ENCODE results near the gene IDE. TPM values are rescaled to one million over a fixed set of nuclear protein-coding genes. Genes with fewer than 3 reads are reported as not detected.

The IDE gene
- total and polyA plus RNA-seq, 8 donors: 6.9 to 62.4 (median 18.1) TPM

DNA sequence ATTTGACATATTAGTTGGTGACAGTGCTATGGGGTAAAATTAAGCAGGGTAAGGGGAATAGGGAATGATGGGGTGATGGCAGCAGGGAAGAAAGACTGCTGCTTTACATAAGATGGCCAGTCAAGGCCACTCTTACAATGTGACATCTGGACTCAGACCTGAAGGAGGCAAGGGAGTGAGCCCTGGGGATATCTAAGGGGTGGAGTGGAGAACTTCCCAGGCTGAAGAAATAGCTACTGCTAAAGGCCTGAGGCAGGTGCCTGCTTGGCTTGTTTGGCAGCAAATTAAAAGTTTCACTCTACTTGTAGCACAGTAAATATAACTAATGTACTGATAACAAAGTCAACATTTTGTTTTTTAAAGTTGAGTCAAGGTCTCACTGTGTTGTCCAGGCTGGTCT is 93.5 kb downstream of the IDE start:
- peaks cover 3 to 94% (median 89%) of the 10 kb centered on the region in 4 donors for H3K36me3 ChIP-seq
- DNase-seq: peak in 1 of 2 donors; percentile 2
- H3K4me3 ChIP-seq: no peak overlapping the region
- no peaks in the 10 kb centered on the region for H3K27me3 ChIP-seq
- TF ChIP-seq EP300 (IDR thresholded peaks at IDR 0.05): no peak
- TF ChIP-seq POLR2AphosphoS5 (IDR thresholded peaks at IDR 0.05): no peak
- intact Hi-C loops (cut with DNase I; ENCODE audit: low total_unique reads): no loop called here
- H3K9me3 ChIP-seq: no peaks in the 10 kb centered on the region
- H3K27ac ChIP-seq: no peak overlapping the region
- no peaks in the 10 kb centered on the region for H3K4me1 ChIP-seq

DNA sequence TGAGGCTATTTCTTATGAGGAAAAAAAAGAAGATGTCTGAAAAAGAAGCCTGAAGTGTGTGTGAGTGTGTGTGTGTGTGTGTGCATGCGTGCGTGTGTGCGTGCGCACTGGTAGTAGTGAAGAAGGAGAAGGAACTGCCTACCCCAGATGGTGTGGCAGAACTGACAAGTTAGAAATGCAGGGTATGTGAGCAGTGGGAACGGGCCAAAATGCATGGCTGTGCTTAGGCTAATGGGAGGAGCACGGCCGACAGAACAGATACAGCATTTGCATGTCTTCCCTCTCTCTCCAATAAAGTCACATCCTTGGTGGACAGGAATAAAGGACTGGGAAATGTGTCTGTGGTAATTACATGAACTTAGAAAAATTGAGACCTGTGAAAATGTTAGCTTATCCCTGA is 94.3 kb downstream of the IDE start:
- no peaks in the 10 kb centered on the region for H3K27me3 ChIP-seq
- H3K36me3 ChIP-seq: peaks cover 7 to 94% (median 89%) of the 10 kb centered on the region in 4 donors
- H3K4me3 ChIP-seq: no peak overlapping the region
- TF ChIP-seq POLR2AphosphoS5 (IDR thresholded peaks at IDR 0.05): no peak
- no peak for TF ChIP-seq POLR2A (IDR thresholded peaks at IDR 0.05)
- no peak for TF ChIP-seq EP300 (IDR thresholded peaks at IDR 0.05)
- TF ChIP-seq, protein P1, sequence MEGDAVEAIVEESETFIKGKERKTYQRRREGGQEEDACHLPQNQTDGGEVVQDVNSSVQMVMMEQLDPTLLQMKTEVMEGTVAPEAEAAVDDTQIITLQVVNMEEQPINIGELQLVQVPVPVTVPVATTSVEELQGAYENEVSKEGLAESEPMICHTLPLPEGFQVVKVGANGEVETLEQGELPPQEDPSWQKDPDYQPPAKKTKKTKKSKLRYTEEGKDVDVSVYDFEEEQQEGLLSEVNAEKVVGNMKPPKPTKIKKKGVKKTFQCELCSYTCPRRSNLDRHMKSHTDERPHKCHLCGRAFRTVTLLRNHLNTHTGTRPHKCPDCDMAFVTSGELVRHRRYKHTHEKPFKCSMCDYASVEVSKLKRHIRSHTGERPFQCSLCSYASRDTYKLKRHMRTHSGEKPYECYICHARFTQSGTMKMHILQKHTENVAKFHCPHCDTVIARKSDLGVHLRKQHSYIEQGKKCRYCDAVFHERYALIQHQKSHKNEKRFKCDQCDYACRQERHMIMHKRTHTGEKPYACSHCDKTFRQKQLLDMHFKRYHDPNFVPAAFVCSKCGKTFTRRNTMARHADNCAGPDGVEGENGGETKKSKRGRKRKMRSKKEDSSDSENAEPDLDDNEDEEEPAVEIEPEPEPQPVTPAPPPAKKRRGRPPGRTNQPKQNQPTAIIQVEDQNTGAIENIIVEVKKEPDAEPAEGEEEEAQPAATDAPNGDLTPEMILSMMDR (IDR thresholded peaks at IDR 0.05): no peak
- no peak for DNase-seq
- H3K27ac ChIP-seq: no peak overlapping the region
- WGBS, 5 donors: 82 to 94% (median 92%) methylated on average over 7 of the region's 7 CpGs
- intact Hi-C loops (cut with DNase I; ENCODE audit: low total_unique reads): no loop called here
- H3K9me3 ChIP-seq: no peaks in the 10 kb centered on the region
- H3K4me1 ChIP-seq: no peaks in the 10 kb centered on the region

DNA sequence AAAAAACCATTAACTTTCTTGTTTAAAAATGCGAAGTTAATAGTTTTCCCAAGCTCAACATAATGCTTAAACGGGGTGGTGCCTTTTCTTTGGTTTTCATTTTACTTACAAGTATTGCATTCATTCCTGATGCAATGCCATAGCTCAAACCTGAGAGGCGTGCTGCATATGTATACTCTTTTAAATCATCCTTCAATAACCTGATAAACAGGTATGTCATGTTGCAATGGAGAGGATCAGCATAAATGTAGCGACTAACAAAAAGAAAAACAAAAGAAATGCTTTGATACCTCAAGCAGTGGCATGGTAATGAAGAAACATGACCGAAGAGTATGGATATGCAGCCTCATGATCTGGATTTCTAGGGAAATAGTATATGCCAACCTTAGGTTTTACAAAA is 95.4 kb downstream of the IDE start:
- Histone ChIP-seq H3K4me1 (no peaks in the 10 kb centered on the region), H3K9me3 (no peaks in the 10 kb centered on the region), H3K4me3 (no peak overlapping the region), H3K36me3 (peaks cover 7 to 93% (median 88%) of the 10 kb centered on the region in 4 donors), H3K27me3 (no peaks in the 10 kb centered on the region), H3K27ac (no peak overlapping the region)
- intact Hi-C loops (cut with DNase I; ENCODE audit: low total_unique reads): no loop called here
- WGBS, 5 donors: 94 to 97% (median 95%) methylated on average over 5 of the region's 5 CpGs
- no peak for DNase-seq
- no peak for TF ChIP-seq POLR2AphosphoS5 (IDR thresholded peaks at IDR 0.05)
- TF ChIP-seq POLR2A (IDR thresholded peaks at IDR 0.05): no peak
- TF ChIP-seq, protein P1 (IDR thresholded peaks at IDR 0.05): no peak
- no peak for TF ChIP-seq EP300 (IDR thresholded peaks at IDR 0.05)

DNA sequence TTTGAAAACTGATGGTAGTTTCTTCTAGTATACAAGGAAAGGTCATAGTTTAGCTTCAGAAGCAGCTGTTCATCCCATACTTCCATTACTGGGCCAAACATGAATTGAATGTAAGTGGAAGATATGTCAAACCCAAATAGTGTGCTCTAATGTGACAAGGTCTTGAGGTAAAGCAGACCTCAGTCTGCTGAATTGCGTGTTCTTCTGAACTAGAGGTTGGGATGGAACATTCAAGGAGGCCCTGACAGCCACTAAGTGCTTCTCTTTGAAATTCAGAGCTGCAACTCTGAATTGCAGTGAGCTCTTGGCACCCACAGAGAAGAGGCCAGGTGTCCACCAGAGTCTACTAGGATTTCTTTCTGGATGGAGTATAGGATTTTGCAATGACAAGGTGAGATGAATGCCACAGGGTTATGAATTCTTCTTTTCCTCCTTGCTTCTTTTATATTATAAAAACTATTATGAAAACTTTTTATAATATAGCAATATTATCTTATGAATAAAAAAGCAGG is 98.5 kb downstream of the IDE start:
- Histone ChIP-seq H3K36me3 (peaks cover 7 to 94% (median 82%) of the 10 kb centered on the region in 4 donors), H3K27me3 (no peaks in the 10 kb centered on the region)
- WGBS, 5 donors: 91 to 94% (median 93%) methylated on average over 1 of the region's 1 CpG

DNA sequence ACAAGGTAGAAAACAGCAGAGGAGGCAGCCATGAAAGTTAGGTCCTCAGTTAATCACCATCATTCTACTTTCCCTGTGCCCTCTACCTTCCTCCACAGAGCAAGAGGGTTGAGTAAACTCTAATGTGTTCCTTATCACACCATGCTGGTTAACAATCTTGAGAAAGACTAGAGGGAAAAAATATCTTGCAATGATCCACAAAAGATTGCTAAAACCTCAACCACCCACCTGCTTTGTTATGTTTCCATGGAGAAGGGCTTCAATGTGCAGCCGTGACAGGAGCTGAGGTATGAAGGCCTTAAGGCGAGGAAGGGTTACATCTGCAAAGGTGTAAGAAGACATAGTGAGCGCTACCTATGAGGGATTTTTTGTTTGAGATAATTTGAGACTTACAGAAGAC is 103.9 kb downstream of the IDE start:
- no peaks in the 10 kb centered on the region for H3K9me3 ChIP-seq
- intact Hi-C loops (cut with DNase I; ENCODE audit: low total_unique reads): no loop called here
- TF ChIP-seq EP300 (IDR thresholded peaks at IDR 0.05) (no peak), POLR2AphosphoS5 (IDR thresholded peaks at IDR 0.05) (no peak), POLR2A (IDR thresholded peaks at IDR 0.05) (no peak)
- TF ChIP-seq, protein P1 (IDR thresholded peaks at IDR 0.05): no peak
- 89 to 97% (median 94%) methylated on average over 3 of the region's 3 CpGs for WGBS, 5 donors
- H3K4me1 ChIP-seq: no peaks in the 10 kb centered on the region
- H3K36me3 ChIP-seq: peaks cover 26 to 98% (median 91%) of the 10 kb centered on the region in 4 donors
- no peaks in the 10 kb centered on the region for H3K27me3 ChIP-seq
- DNase-seq: no peak
- no peak overlapping the region for H3K27ac ChIP-seq
- H3K4me3 ChIP-seq: no peak overlapping the region

More for the DNA sequence above, 98.5 kb downstream of the IDE start:
- intact Hi-C loops (cut with DNase I; ENCODE audit: low total_unique reads): no loop called here
- DNase-seq: peak in 1 of 2 donors; percentile 28
- H3K4me3 ChIP-seq: no peak overlapping the region
- no peak for TF ChIP-seq EP300 (IDR thresholded peaks at IDR 0.05)
- TF ChIP-seq, protein P1 (IDR thresholded peaks at IDR 0.05): no peak
- no peaks in the 10 kb centered on the region for H3K9me3 ChIP-seq
- no peaks in the 10 kb centered on the region for H3K4me1 ChIP-seq
- H3K27ac ChIP-seq: no peak overlapping the region
